Measurements from ENCODE around the gene SLC35F4. TPM values are rescaled to one million over a fixed set of nuclear protein-coding genes. Genes with fewer than 3 reads are reported as not detected.

The SLC35F4 gene
- total and polyA plus RNA-seq, 8 donors, result 0.16 to 1.9 (median 0.36) TPM; not detected in 4

DNA sequence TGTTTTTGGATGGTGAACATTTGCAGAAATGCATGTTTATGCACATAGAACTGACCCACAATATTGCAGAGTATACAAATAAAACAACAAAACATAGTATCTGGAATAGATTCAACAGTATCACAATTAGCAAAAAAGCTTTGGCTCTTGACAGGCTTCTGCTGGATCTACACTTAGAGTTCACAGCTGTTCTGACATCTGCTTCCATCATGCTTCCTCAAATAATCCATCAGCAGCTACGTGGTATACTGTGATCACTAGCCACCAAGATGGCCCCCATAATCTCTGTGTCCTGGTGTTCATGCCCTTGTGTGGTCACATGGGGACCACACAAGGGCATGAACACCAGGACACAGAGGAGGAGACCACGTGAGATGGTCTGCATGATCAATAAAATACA lies 205.7 kb downstream of the SLC35F4 start:
- no peak for FAIRE-seq

GRCh38 chr14:57659052-57659451 lies 206.8 kb downstream of the SLC35F4 start:
- Histone ChIP-seq H3K27ac (no peak overlapping the region), H3K36me3 (no peaks in the 10 kb centered on the region), H3K9me3 (no peaks in the 10 kb centered on the region), H3K4me1 (no peaks in the 10 kb centered on the region), H3K4me3 (no peak overlapping the region), H3K27me3 (no peaks in the 10 kb centered on the region)
- TF ChIP-seq CTCF (IDR thresholded peaks at IDR 0.05), result no peak
- 56 to 65% methylated on average over 1 of the region's 1 CpG for WGBS, 2 donors
- DNase-seq (no peak), FAIRE-seq (no peak), ATAC-seq (no peak)
- intact Hi-C loops (cut with DNase I), result no loop called here

More for the DNA sequence above, 205.7 kb downstream of the SLC35F4 start:
- no peak for DNase-seq
- ATAC-seq, result no peak
- no peaks in the 10 kb centered on the region for H3K9me3 ChIP-seq
- intact Hi-C loops (cut with DNase I), result no loop called here
- H3K4me1 ChIP-seq, result no peaks in the 10 kb centered on the region
- H3K36me3 ChIP-seq, result no peaks in the 10 kb centered on the region
- WGBS, 2 donors, result 42 to 60% methylated on average over 2 of the region's 2 CpGs
- H3K4me3 ChIP-seq, result no peak overlapping the region
- no peak for TF ChIP-seq CTCF (IDR thresholded peaks at IDR 0.05)
- no peaks in the 10 kb centered on the region for H3K27me3 ChIP-seq
- H3K27ac ChIP-seq, result no peak overlapping the region

DNA sequence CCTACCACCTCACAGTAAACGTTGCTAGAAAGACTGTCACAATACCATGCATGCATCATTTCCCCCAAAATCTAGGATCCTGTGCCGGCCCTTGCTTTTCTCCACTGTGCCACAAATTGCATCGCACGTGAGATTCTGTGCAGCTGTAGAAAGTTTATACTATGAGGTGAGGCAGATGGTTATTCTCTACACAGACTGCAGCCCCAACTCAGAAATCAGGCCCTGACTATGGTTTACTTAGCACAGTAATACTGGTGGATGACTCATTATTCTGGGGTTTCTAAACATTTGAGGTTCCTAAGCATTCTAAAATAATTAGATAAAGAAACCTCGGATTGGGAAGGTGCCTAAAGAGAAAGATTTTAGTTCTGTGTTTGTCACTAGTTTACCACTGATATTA lies 208.4 kb downstream of the SLC35F4 start:
- 33 to 46% methylated on average over 5 of the region's 5 CpGs for WGBS, 2 donors
- Histone ChIP-seq H3K27me3 (no peaks in the 10 kb centered on the region), H3K4me1 (no peaks in the 10 kb centered on the region), H3K36me3 (no peaks in the 10 kb centered on the region), H3K9me3 (no peaks in the 10 kb centered on the region), H3K27ac (no peak overlapping the region), H3K4me3 (no peak overlapping the region)
- peak in 1 of 4 donors; percentile 49 for ATAC-seq
- no peak for TF ChIP-seq CTCF (IDR thresholded peaks at IDR 0.05)
- no peak for FAIRE-seq
- no peak for DNase-seq
- intact Hi-C loops (cut with DNase I), result no loop called here

DNA sequence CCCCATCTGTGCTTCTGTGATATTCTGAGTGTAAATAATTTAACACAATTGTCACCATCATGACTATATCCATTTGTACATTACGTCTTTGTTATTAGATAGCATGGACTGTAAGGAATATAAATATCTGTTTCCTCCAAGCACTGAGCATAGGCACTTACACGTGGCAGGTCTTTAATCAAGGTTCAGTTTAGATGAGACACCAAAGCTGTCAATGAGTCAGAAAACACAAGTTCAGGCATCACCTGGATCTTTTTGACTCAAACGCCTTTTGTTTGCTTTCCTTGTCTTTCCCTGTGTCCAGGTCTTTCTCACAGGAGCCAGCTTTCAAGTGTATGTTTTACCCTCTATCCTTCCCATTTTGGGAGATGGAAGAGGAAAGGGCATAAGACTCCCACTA lies 209.0 kb downstream of the SLC35F4 start:
- DNase-seq, result no peak
- Histone ChIP-seq H3K4me3 (no peak overlapping the region), H3K9me3 (no peaks in the 10 kb centered on the region), H3K27ac (no peak overlapping the region), H3K36me3 (no peaks in the 10 kb centered on the region), H3K4me1 (no peaks in the 10 kb centered on the region), H3K27me3 (no peaks in the 10 kb centered on the region)
- TF ChIP-seq CTCF (IDR thresholded peaks at IDR 0.05), result no peak
- 41 to 43% methylated on average over 3 of the region's 3 CpGs for WGBS, 2 donors
- intact Hi-C loops (cut with DNase I), result no loop called here
- no peak for FAIRE-seq
- no peak for ATAC-seq

GRCh38 chr14:57652769-57653168 lies 213.1 kb downstream of the SLC35F4 start:
- H3K9me3 ChIP-seq, result no peaks in the 10 kb centered on the region

More at GRCh38 chr14:57652769-57653168, 213.1 kb downstream of the SLC35F4 start:
- FAIRE-seq, result no peak
- TF ChIP-seq CTCF (IDR thresholded peaks at IDR 0.05), result no peak
- no peak overlapping the region for H3K27ac ChIP-seq
- ATAC-seq, result no peak
- no peaks in the 10 kb centered on the region for H3K27me3 ChIP-seq
- no peaks in the 10 kb centered on the region for H3K36me3 ChIP-seq
- no peaks in the 10 kb centered on the region for H3K4me1 ChIP-seq
- DNase-seq, result no peak
- intact Hi-C loops (cut with DNase I), result no loop called here
- H3K4me3 ChIP-seq, result no peak overlapping the region

Data from pancreas (tissue), 10 donors.